ENCODE data around the gene KIAA0753. TPM values are rescaled to one million over a fixed set of nuclear protein-coding genes. Genes with fewer than 3 reads are reported as not detected.

KIAA0753 gene
- total and polyA plus RNA-seq, 10 of the 15 experiments (the other 5 are each of a cell fraction or from before 2014, with no cell fraction given): 2.2 to 15.2 (median 7.7) TPM

- TF ChIP-seq BCLAF1 (IDR thresholded peaks at IDR 0.05) (no peak), PAX5 (IDR thresholded peaks at IDR 0.05; ENCODE audit: borderline replicate concordance, low read depth, low read length) (no peak), ZNF622 (IDR thresholded peaks at IDR 0.05) (no peak), CBX3 (IDR thresholded peaks at IDR 0.05; ENCODE audit: borderline replicate concordance, low read depth) (no peak), FOXK2 (IDR thresholded peaks at IDR 0.05) (no peak), POU2F2 (IDR thresholded peaks at IDR 0.05; ENCODE audit: borderline replicate concordance, low read depth, low read length) (no peak), NFYB (IDR thresholded peaks at IDR 0.05; ENCODE audit: insufficient read depth, low read depth, low read length) (no peak), ZBED1 (IDR thresholded peaks at IDR 0.05; ENCODE audit: borderline replicate concordance) (no peak), RB1 (IDR thresholded peaks at IDR 0.05; ENCODE audit: borderline replicate concordance) (no peak), TCF3 (IDR thresholded peaks at IDR 0.05; ENCODE audit: borderline replicate concordance, insufficient read depth, low read depth, low read length) (no peak), JUND (IDR thresholded peaks at IDR 0.05; ENCODE audit: low read depth, low read length) (no peak), NR2C1 (IDR thresholded peaks at IDR 0.05) (no peak), LARP7 (IDR thresholded peaks at IDR 0.05) (peak; percentile 32; the same call in 1 of the 2 replicates), CEBPZ (IDR thresholded peaks at IDR 0.05; ENCODE audit: low read depth, low read length) (no peak), MXI1 (IDR thresholded peaks at IDR 0.05; ENCODE audit: low read depth, low read length) (no peak), BACH1 (IDR thresholded peaks at IDR 0.05; ENCODE audit: borderline replicate concordance) (0 out of 2 replicates have a peak, but pooled peaks have one; percentile 2), PML (IDR thresholded peaks at IDR 0.05; ENCODE audit: low read length) (no peak), KLF5 (IDR thresholded peaks at IDR 0.05; ENCODE audit: partially characterized antibody) (no peak), BCL11A (IDR thresholded peaks at IDR 0.05; ENCODE audit: low read depth, low read length) (no peak), PAX8 (IDR thresholded peaks at IDR 0.05) (no peak), HDAC6 (IDR thresholded peaks at IDR 0.05; ENCODE audit: unreplicated experiment) (no peak), IRF3 (IDR thresholded peaks at IDR 0.05) (no peak), STAT1 (conservative IDR thresholded peaks at IDR 0.05) (no peak)
- TF ChIP-seq, protein P1, sequence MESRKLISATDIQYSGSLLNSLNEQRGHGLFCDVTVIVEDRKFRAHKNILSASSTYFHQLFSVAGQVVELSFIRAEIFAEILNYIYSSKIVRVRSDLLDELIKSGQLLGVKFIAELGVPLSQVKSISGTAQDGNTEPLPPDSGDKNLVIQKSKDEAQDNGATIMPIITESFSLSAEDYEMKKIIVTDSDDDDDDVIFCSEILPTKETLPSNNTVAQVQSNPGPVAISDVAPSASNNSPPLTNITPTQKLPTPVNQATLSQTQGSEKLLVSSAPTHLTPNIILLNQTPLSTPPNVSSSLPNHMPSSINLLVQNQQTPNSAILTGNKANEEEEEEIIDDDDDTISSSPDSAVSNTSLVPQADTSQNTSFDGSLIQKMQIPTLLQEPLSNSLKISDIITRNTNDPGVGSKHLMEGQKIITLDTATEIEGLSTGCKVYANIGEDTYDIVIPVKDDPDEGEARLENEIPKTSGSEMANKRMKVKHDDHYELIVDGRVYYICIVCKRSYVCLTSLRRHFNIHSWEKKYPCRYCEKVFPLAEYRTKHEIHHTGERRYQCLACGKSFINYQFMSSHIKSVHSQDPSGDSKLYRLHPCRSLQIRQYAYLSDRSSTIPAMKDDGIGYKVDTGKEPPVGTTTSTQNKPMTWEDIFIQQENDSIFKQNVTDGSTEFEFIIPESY (IDR thresholded peaks at IDR 0.05): 0 out of 2 replicates have a peak, but pooled peaks have one; percentile 5
Observed at GRCh38 chr17:6651919-6652452, 11.5 kb upstream of the KIAA0753 start (continued).
